K562 (cell line): Measurements from ENCODE around the gene TOR1A.

ENCODE experiments used
- CREB1 ChIP-seq, 2 experiments: sonication (generic) in 1 of 2; formaldehyde crosslinking in 1 of 2; IDR thresholded peaks; 2 replicates each; pipeline versions ENCODE4 v1.6.1 to v1.8.0; 2012 to 2022; ENCODE audit warnings: inconsistent platforms in 1 of 2, mild to moderate bottlenecking in 1 of 2, missing genetic modification reagents in 1 of 2, moderate library complexity in 1 of 2
- GTF2F1 ChIP-seq: IDR thresholded peaks from 2 replicates; pipeline ENCODE4 v1.6.1; 2011; ENCODE audit warnings: low read depth, low read length, improper control_type of control experiment
- JUND ChIP-seq, 2 experiments: IDR thresholded peaks; 2 replicates in 1 of 2; 3 replicates in 1 of 2; pipeline ENCODE4 v1.6.1; 2011; ENCODE audit warnings: borderline replicate concordance in 2 of 2, low read depth in 2 of 2, low read length in 2 of 2, improper control_type of control experiment in 1 of 2, missing biosample characterization in 1 of 2, missing genetic modification characterization in 1 of 2, missing genetic modification reagents in 1 of 2
- L3MBTL2 ChIP-seq: fragments of 450-650 bp; IDR thresholded peaks from 2 replicates; pipeline ENCODE4 v1.6.1; 2016; ENCODE audit warnings: mild to moderate bottlenecking, moderate library complexity
- MXD1 ChIP-seq: fragments of 250-450 bp; sonication (Bioruptor Pico); IDR thresholded peaks from 2 replicates; pipeline ENCODE4 v1.8.0; 2021; ENCODE audit warnings: borderline replicate concordance, mild to moderate bottlenecking, moderate library complexity; ENCODE audit not compliant: poor library complexity, severe bottlenecking
- NR2C1 ChIP-seq, 2 experiments: fragments of 450-650 bp; IDR thresholded peaks; 2 replicates each; pipeline ENCODE4 v1.6.1; 2017; ENCODE audit warnings: mild to moderate bottlenecking in 2 of 2, antibody characterized with exemption in 1 of 2, inconsistent platforms in 1 of 2, missing compliant biosample characterization in 1 of 2, missing genetic modification characterization in 1 of 2
- PTTG1 ChIP-seq: fragments of 450-650 bp; IDR thresholded peaks from 2 replicates; pipeline ENCODE4 v1.6.1; 2016; ENCODE audit warnings: low read depth, mild to moderate bottlenecking, missing genetic modification characterization, missing compliant biosample characterization
- RFX5 ChIP-seq: IDR thresholded peaks from 2 replicates; pipeline ENCODE4 v1.6.1; 2011; ENCODE audit warnings: low read depth, mild to moderate bottlenecking, improper control_type of control experiment, low read length
- SNAPC5 ChIP-seq: fragments of 250-450 bp; sonication (Bioruptor Pico); IDR thresholded peaks from 2 replicates; pipeline ENCODE4 v1.8.0; 2021; ENCODE audit warnings: moderate library complexity, mild to moderate bottlenecking, inconsistent platforms
- ZBTB49 ChIP-seq: sonication (generic); formaldehyde crosslinking; IDR thresholded peaks from 2 replicates; pipeline ENCODE4 v1.8.0; 2022; ENCODE audit warnings: missing genetic modification reagents, mild to moderate bottlenecking, borderline replicate concordance
- ZKSCAN1 ChIP-seq: fragments of 150-350 bp; IDR thresholded peaks from 2 replicates; pipeline ENCODE4 v1.6.1; 2016; ENCODE audit warnings: low read depth, low read length

DNA sequence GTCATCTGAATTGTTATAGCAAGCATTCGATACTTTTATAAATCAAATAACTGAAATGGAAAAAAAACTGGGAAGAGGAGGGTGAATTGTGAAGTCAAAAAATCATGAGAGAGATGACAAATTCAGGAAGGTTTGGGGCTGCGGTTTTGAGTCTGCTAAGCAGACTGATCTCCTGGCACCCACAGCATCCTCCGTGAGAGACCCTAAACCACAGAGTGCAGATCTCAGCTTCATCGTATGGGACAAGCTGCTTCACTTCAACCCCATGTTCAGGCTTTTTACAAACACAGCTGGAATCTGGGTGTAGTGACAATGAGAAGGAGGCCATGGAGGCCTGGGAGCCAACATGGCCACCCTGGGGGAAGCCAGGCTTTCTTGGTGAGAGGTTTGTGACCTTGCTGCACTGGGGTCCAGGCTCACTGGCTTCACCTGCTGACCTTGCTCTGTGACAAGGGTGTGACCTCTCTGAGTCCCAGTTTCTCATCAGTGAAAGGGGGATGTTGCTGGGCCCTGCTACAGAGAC, 30.7 kb upstream of the TOR1A start:
- TF ChIP-seq SNAPC5 (CRISPR knock-in tag) (no peak), CREB1 (IDR thresholded peaks at IDR 0.05) (no peak), CREB1 (CRISPR knock-in tag; IDR thresholded peaks at IDR 0.05) (no peak), MXD1 (CRISPR knock-in tag) (no peak), RFX5 (no peak), L3MBTL2 (no peak), JUND (IDR thresholded peaks at IDR 0.05; ENCODE audit: borderline replicate concordance, low read depth, low read length) (no peak), JUND (tag; IDR thresholded peaks at IDR 0.05; ENCODE audit: borderline replicate concordance, low read depth, low read length) (no peak), GTF2F1 (no peak), PTTG1 (tag) (no peak), ZBTB49 (CRISPR knock-in tag) (no peak), NR2C1 (IDR thresholded peaks at IDR 0.05) (no peak), NR2C1 (tag; IDR thresholded peaks at IDR 0.05) (no peak), ZKSCAN1 (no peak)
